Hepatocyte (in vitro differentiated cells): ENCODE results near the gene RICTOR. TPM values are rescaled to one million over a fixed set of nuclear protein-coding genes. Genes with fewer than 3 reads are reported as not detected.
A peak's percentile ranks its signal among the peaks of the same experiment; 100 is the strongest.
"Not testable (repeated sequence)": the region's sequence is repeated elsewhere in the genome, so short reads cannot be mapped to it uniquely, and the experiment has no call there.

Experiments used
- DNase-seq: peaks from one replicate; pipeline ENCODE4 v3.0.0-alpha.2; 2016; ENCODE audit warnings: low spot score
- H2AFZ ChIP-seq: fragments of 200-600 bp; sonication (generic); 2 replicates; pipeline ENCODE4 v1.6.0; 2016; ENCODE audit warnings: antibody characterized with exemption, mild to moderate bottlenecking
- H3K27ac ChIP-seq: fragments of 200-600 bp; sonication (generic); 2 replicates; pipeline ENCODE4 v1.5.1; 2016; ENCODE audit warnings: mild to moderate bottlenecking
- H3K27me3 ChIP-seq: fragments of 200-600 bp; sonication (generic); 2 replicates; pipeline ENCODE4 v1.6.1; 2016
- H3K36me3 ChIP-seq: fragments of 200-600 bp; sonication (generic); replicated peaks from 2 replicates; pipeline ENCODE4 v1.5.1; 2016; ENCODE audit warnings: low read depth; ENCODE audit not compliant: insufficient read depth
- H3K4me1 ChIP-seq: fragments of 200-600 bp; sonication (generic); 2 replicates; pipeline ENCODE4 v1.5.1; 2016; ENCODE audit warnings: mild to moderate bottlenecking, moderate library complexity; ENCODE audit not compliant: insufficient read depth
- H3K4me2 ChIP-seq: fragments of 200-600 bp; sonication (generic); 2 replicates; pipeline ENCODE4 v1.6.0; 2016
- H3K4me3 ChIP-seq: fragments of 200-600 bp; sonication (generic); 2 replicates; pipeline ENCODE4 v1.5.1; 2016; ENCODE audit warnings: mild to moderate bottlenecking
- H3K79me2 ChIP-seq: fragments of 200-600 bp; sonication (generic); 2 replicates; pipeline ENCODE4 v1.6.0; 2017; ENCODE audit warnings: mild to moderate bottlenecking
- H3K9me2 ChIP-seq: fragments of 200-600 bp; sonication (generic); replicated peaks from 2 replicates; pipeline ENCODE4 v1.6.0; 2017; ENCODE audit warnings: mild to moderate bottlenecking; ENCODE audit not compliant: insufficient read depth
- H3K9me3 ChIP-seq: fragments of 200-600 bp; sonication (generic); 2 replicates; pipeline ENCODE4 v1.5.1; 2016; ENCODE audit warnings: low read depth, mild to moderate bottlenecking
- H4K20me1 ChIP-seq: fragments of 200-600 bp; sonication (generic); 2 replicates; pipeline ENCODE4 v1.6.0; 2016; ENCODE audit warnings: mild to moderate bottlenecking; ENCODE audit not compliant: insufficient read depth, poor library complexity, severe bottlenecking
- CTCF ChIP-seq: fragments of 200-600 bp; sonication (generic); IDR thresholded peaks from 2 replicates; pipeline ENCODE4 v1.5.1; 2016; ENCODE audit warnings: antibody characterized with exemption, mild to moderate bottlenecking; ENCODE audit not compliant: poor library complexity
- EZH2 ChIP-seq: fragments of 200-600 bp; sonication (generic); IDR thresholded peaks from 2 replicates; pipeline ENCODE4 v1.6.1; 2016; ENCODE audit warnings: antibody characterized with exemption, mild to moderate bottlenecking, borderline replicate concordance
- EZH2phosphoT487 ChIP-seq: fragments of 200-600 bp; sonication (generic); IDR thresholded peaks from one replicate; pipeline ENCODE4 v1.6.1; 2018; ENCODE audit warnings: antibody characterized with exemption, mild to moderate bottlenecking, low read depth, moderate library complexity; ENCODE audit not compliant: unreplicated experiment, severe bottlenecking
- WGBS: methylation state at CpG from one replicate; pipeline ENCODE4 v1.1.6; 2016; ENCODE audit warnings: low lambda C conversion rate; ENCODE audit errors: missing lambda C conversion rate; 5-methylcytosine and 5-hydroxymethylcytosine counted together
- polyA plus RNA-seq: library from polyadenylated mRNA; unstranded; fragments of >200 nt; fragmentation: Nextera tagmentation; extraction: Ambion mirVana; gene quantifications from 2 replicates; pipeline ENCODE4 v1.2.1, GENCODE V29; 2016
- total RNA-seq: library from RNA; depleted of rRNA; stranded (reverse); fragments of >200 nt; gene quantifications from 2 replicates; pipeline ENCODE4 v1.2.3, GENCODE V29; 2014

RICTOR gene
- total and polyA plus RNA-seq, 2 experiments from 2014 or later, result 8.5 to 29.1 TPM

- no peak for DNase-seq
- H3K4me2 ChIP-seq, result no peak overlapping the region
- no peak overlapping the region for H2AFZ ChIP-seq
- H3K27ac ChIP-seq, result no peak overlapping the region
- TF ChIP-seq EZH2phosphoT487 (no peak), CTCF (no peak), EZH2 (no peak)
- H4K20me1 ChIP-seq, result peaks cover 5% of the 10 kb centered on the region
- H3K27me3 ChIP-seq, result no peaks in the 10 kb centered on the region
- H3K9me3 ChIP-seq, result no peaks in the 10 kb centered on the region
- H3K9me2 ChIP-seq, result no peaks in the 10 kb centered on the region
- 86% methylated on average over 1 of the region's 1 CpG for WGBS
- H3K36me3 ChIP-seq, result no peaks in the 10 kb centered on the region
- no peak overlapping the region for H3K4me3 ChIP-seq
- H3K4me1 ChIP-seq, result no peaks in the 10 kb centered on the region
- H3K79me2 ChIP-seq, result peaks cover 62% of the 10 kb centered on the region
Measured at GRCh38 chr5:39040875-39041274, 33.3 kb downstream of the RICTOR start.

GRCh38 chr5:39034493-39034892 is 39.7 kb downstream of the RICTOR start:
- not testable (repeated sequence) for H3K4me2 ChIP-seq, H3K27me3 ChIP-seq, H3K9me2 ChIP-seq, H4K20me1 ChIP-seq, H2AFZ ChIP-seq, DNase-seq, H3K27ac ChIP-seq, H3K4me1 ChIP-seq, H3K9me3 ChIP-seq, H3K4me3 ChIP-seq, H3K36me3 ChIP-seq
- WGBS, result 98% methylated on average over 11 of the region's 12 CpGs
- H3K79me2 ChIP-seq, result peaks cover 64% of the 10 kb centered on the region

- Histone ChIP-seq H3K4me2 (peak overlapping the region; percentile 20), H3K4me3 (no peak overlapping the region), H3K79me2 (peaks cover 85% of the 10 kb centered on the region), H3K36me3 (no peaks in the 10 kb centered on the region), H3K9me2 (no peaks in the 10 kb centered on the region), H2AFZ (no peak overlapping the region), H3K9me3 (peaks cover 5% of the 10 kb centered on the region), H3K27me3 (no peaks in the 10 kb centered on the region), H3K4me1 (no peaks in the 10 kb centered on the region), H4K20me1 (peaks cover 8% of the 10 kb centered on the region), H3K27ac (no peak overlapping the region)
- TF ChIP-seq EZH2 (no peak), EZH2phosphoT487 (no peak), CTCF (no peak)
- WGBS, result 79% methylated on average over 1 of the region's 1 CpG
- DNase-seq, result no peak
Measured at GRCh38 chr5:39031041-39031440, 43.2 kb downstream of the RICTOR start.

DNA sequence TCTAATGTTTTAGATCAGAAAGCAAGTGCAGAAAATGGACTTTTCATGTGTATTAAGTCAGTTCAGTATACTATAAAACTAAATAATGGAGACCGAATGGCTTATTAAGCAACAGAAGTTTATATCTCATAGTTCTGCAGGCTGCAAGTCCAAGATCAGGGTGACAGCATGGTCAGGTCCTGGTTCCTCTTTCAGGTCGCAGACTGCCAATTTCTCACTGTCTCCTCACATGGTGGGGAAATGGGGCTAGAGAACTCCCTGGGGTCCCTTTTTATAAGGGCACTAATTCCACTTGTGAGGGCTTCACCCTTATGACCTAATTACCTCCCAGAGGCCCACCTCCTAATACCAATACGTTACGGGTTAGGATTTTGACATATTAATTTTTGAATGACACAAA is 48.7 kb downstream of the RICTOR start:
- no peaks in the 10 kb centered on the region for H3K9me2 ChIP-seq
- H3K27ac ChIP-seq, result no peak overlapping the region
- TF ChIP-seq CTCF, result no peak
- no peak for TF ChIP-seq EZH2phosphoT487
- no peak for TF ChIP-seq EZH2
- H3K27me3 ChIP-seq, result no peaks in the 10 kb centered on the region
- 97% methylated on average over 4 of the region's 4 CpGs for WGBS
- no peak for DNase-seq
- no peaks in the 10 kb centered on the region for H3K4me1 ChIP-seq
- no peaks in the 10 kb centered on the region for H4K20me1 ChIP-seq
- no peak overlapping the region for H3K4me3 ChIP-seq
- no peaks in the 10 kb centered on the region for H3K36me3 ChIP-seq
- peaks cover 5% of the 10 kb centered on the region for H3K9me3 ChIP-seq
- H2AFZ ChIP-seq, result no peak overlapping the region
- H3K4me2 ChIP-seq, result no peak overlapping the region
- H3K79me2 ChIP-seq, result peaks cover 85% of the 10 kb centered on the region
